ENCODE results near the gene VKORC1L1. TPM values are rescaled to one million over a fixed set of nuclear protein-coding genes. Genes with fewer than 3 reads are reported as not detected.
"Not testable (repeated sequence)": the region's sequence is repeated elsewhere in the genome, so short reads cannot be mapped to it uniquely, and the experiment has no call there.

Gene VKORC1L1
- total RNA-seq, 1 donor from 2014 or later: 28.8 TPM

DNA sequence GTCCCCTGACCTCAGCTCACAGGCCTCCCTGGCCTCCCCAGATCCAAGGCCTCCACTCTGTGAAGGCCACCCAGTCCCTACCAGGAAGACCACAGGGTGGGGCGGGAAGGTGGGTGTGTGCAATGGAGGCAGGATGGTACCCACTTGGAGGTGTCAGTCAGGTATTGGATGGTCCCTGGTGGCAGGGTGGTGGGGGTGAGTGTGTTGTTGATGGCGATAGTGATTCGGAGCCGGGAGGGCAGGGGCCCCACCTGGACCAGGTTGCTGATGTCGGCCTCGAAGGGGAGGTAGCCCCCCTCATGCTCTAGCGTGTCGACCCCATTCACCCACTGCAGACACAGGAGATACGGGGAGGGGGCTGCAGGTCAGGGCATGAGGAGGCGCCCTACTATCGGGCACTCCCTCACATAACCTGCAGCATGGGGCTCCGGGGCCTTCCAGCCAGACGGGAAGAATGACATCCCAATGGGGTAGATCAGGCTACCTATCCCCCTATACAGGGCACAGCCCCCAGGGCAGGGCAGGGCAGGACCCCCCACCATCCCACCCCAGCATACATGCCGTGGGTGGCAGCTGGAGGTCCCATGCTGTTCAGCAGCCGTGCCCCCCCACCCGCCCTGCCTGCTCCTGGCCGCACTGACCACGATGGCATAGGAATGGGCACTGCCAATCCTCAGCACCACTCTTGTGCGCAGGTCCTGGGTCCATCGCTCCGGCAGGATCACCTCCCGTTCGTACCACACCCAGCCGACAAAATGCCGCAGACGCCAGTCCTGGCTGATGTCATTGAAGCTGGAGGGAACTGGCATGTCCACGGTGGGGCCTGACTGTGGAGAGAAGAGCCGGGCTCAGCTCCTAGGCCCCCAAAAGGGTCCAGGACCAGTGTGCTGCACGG lies 107.0 kb downstream of the VKORC1L1 start:
- no peaks in the 10 kb centered on the region for H3K27me3 Mint-ChIP-seq (ENCODE audit: insufficient read depth)
- no peak for DNase-seq (ENCODE audit: low spot score)
- H3K9me3 Mint-ChIP-seq: no peaks in the 10 kb centered on the region
- H3K27ac Mint-ChIP-seq: peak overlapping the region; percentile 90
- H3K4me1 Mint-ChIP-seq (ENCODE audit: low read depth): peaks cover 7% of the 10 kb centered on the region
- intact Hi-C loops (cut with micrococcal nuclease): loop anchor here (5.0 kb wide), 1 partner anchor 762 kb away; the partner anchor contains the start of gene RABGEF1
- H3K4me3 Mint-ChIP-seq: peak overlapping the region; percentile 87
- H3K36me3 Mint-ChIP-seq (ENCODE audit: low read depth): peaks cover 11% of the 10 kb centered on the region

DNA sequence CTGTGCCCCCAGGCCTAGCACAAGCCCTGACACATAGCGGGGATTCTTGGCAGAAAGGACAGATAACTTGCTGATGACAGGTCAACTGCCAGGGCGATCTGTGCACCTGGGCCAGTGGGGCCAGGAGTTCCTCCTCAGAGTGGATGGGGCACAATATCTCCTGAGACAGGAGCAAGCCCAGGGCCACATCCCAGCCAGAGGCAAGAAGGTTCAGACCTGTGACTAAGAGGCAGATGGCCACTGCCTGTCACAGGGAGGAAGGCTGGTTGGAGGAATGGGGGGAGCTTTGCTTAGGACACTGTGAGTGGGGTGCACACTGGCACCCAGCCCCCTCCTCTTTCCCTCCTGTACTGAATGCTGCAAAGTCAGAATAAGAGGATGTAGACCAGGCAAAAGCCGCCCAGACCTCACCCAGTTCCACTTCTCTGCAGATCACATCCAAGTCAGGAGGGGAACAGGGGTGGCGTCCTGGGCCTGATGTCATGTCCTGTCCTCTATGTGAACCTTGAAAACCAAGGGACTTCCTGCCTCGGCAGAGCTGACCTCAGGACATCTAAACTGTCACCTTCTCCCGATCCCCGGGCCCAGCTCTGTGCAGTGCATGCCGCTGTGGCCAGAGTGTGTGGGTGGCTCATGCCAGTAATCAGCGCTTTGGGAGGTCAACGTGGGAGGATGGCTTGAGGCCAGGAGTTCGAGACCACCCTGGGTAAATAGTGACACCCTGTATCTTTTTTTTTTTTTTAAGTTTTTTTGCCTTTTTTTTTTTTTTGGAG lies 107.8 kb downstream of the VKORC1L1 start:
- no peaks in the 10 kb centered on the region for H3K27me3 Mint-ChIP-seq (ENCODE audit: insufficient read depth)
- DNase-seq (ENCODE audit: low spot score): peak; percentile 59
- H3K9me3 Mint-ChIP-seq: no peaks in the 10 kb centered on the region
- H3K4me1 Mint-ChIP-seq (ENCODE audit: low read depth): peaks cover 7% of the 10 kb centered on the region
- peak overlapping the region; percentile 90 for H3K27ac Mint-ChIP-seq
- intact Hi-C loops (cut with micrococcal nuclease): loop anchor here (5.0 kb wide), 1 partner anchor 762 kb away; the partner anchor contains the start of gene RABGEF1
- H3K36me3 Mint-ChIP-seq (ENCODE audit: low read depth): peaks cover 11% of the 10 kb centered on the region
- H3K4me3 Mint-ChIP-seq: peak overlapping the region; percentile 87

DNA sequence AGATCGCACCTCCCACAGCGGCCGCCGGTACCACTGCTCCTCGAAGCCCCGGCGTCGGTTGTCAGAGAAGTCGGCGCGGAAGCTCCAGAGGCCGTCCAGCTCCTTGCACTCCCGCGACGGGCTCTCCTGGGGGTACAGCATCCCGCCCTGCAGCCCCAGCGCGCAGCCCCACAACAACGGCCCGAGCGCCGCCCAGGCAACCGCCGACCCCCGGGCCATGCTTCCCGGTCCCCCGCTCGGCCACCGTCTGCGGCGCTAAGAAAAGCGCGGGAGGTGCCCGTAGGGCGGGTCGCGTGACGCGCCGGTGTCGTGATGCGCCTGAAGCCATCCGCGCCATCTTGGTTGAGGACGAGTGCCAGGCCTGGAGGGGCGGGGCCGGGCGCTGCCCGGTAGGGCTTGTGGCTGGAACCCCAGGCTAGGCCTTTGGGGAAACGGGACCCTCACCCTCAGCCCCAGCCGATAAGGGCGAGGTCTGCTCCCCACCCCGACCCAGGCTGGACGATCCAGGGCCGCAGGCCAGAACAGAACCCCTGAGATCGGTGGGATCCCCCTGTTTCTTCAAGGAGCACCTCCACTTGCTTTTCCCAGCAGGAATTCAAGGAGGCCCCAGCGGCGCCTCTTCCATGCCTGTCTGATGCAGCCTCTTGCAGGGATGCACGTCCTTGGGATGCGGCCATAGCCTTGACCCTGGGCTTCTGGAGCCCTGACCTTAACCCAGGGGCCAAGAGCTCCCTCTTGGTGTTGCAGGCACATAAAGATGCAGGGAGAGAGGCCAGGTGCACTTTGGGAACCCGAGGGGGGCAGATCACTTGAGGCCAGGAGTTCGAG lies 109.3 kb downstream of the VKORC1L1 start, which contains the start of gene GUSB:
GUSB (minus strand) TSS at position 249 of the 828 bp plus-strand sequence; CDS start at position 219, 30 bp downstream.
- Mint-ChIP-seq H3K27ac (peak within 1 kb of the TSS; percentile 90), H3K9me3 (no peaks in the 10 kb centered on the region), H3K4me3 (peak within 1 kb of the TSS; percentile 87), H3K27me3 (ENCODE audit: insufficient read depth) (no peaks in the 10 kb centered on the region), H3K4me1 (ENCODE audit: low read depth) (peaks cover 7% of the 10 kb centered on the region), H3K36me3 (ENCODE audit: low read depth) (peaks cover 5% of the 10 kb centered on the region)
- intact Hi-C loops (cut with micrococcal nuclease): loop anchor here (1.0 to 5.0 kb wide), 7 partner anchors 93 to 1015 kb away; partner anchors contain the start of genes ASL, CRCP, RABGEF1 and TYW1
- DNase-seq (ENCODE audit: low spot score): peak; percentile 88

DNA sequence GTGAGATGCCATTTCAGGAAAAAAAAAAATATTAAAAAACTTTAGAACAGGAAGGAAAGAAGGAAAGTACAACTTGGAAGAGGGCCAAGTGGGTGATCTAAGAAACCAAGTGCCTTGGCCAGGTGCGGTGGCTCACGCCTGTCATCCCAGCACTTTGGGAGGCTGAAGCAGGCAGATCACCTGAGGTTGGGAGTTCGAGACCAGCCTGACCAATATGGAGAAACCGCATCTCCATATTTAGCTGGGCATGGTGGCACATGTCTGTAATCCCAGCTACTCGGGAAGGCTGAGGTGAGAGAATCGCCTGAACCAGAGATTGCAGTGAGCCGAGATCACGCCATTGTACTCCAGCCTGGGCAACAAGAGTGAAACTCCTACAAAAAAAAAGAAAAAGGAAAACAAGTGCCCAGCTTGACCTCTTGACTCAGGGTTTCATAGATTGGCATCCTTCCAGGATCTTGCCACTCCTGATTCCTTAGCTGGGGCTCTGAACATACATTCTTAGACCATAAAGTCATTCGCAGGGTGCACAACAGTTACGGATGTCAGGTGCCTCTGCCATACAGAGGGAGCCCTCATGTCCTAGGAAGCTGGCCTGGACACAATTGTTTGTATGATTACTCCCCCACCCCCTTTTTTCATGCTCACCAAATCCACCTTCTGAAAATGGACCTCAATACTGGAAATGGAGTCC lies 111.2 kb downstream of the VKORC1L1 start:
- intact Hi-C loops (cut with micrococcal nuclease): loop anchor here (2.0 to 5.0 kb wide), 6 partner anchors 111 to 1013 kb away; partner anchors contain the start of genes CRCP, RABGEF1, TYW1 and VKORC1L1
- Mint-ChIP-seq H3K27me3 (ENCODE audit: insufficient read depth) (no peaks in the 10 kb centered on the region), H3K36me3 (ENCODE audit: low read depth) (peaks cover 2% of the 10 kb centered on the region), H3K27ac (no peak overlapping the region), H3K4me1 (ENCODE audit: low read depth) (peaks cover 7% of the 10 kb centered on the region), H3K4me3 (no peak overlapping the region), H3K9me3 (no peaks in the 10 kb centered on the region)
- DNase-seq (ENCODE audit: low spot score): no peak

DNA sequence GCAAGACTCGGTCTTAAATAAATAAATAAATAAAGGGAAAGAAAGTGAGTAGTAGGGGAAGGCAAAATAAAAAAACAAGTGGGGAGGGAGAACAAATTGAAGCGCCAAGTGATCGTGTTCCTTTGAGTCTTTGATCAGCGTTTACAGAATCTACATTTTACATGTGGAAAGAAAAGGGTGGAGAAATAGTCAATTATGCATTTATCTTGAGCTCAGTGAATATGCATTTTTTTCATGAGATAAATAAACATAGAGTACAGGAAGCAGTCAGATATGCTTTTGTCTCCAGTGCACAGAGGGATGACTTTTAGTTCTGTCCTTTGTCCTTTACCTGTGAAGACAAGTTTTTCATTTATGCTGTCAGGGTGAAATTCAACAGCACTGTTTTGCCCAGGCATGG lies 115.2 kb downstream of the VKORC1L1 start:
- H3K36me3 Mint-ChIP-seq (ENCODE audit: low read depth): no peaks in the 10 kb centered on the region
- intact Hi-C loops (cut with micrococcal nuclease): no loop called here
- H3K4me1 Mint-ChIP-seq (ENCODE audit: low read depth): no peaks in the 10 kb centered on the region
- H3K27ac Mint-ChIP-seq: no peak overlapping the region
- no peaks in the 10 kb centered on the region for H3K9me3 Mint-ChIP-seq
- H3K27me3 Mint-ChIP-seq (ENCODE audit: insufficient read depth): no peaks in the 10 kb centered on the region
- H3K4me3 Mint-ChIP-seq: no peak overlapping the region
- DNase-seq (ENCODE audit: low spot score): no peak

DNA sequence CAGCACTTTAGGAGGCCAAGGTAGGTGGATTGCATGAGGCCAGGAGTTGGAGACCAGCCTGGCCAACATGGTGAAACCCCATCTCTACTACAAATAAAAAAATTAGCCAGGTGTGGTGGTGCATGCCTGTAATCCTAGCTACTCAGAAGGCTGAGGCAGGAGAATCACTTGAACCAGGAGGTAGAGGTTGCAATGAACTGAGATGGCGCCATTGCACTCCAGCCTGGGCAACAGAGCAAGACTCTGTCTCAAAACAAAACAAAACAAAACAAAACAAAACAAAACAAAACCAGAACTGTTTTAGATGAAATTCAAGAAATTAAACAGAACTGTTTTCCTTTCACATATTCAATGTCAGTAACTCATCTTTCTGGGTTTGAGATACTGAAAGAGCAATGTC lies 115.6 kb downstream of the VKORC1L1 start:
- H3K36me3 Mint-ChIP-seq (ENCODE audit: low read depth); H3K4me3 Mint-ChIP-seq; H3K27ac Mint-ChIP-seq; H3K9me3 Mint-ChIP-seq; H3K27me3 Mint-ChIP-seq (ENCODE audit: insufficient read depth); intact Hi-C loops (cut with micrococcal nuclease); DNase-seq (ENCODE audit: low spot score); H3K4me1 Mint-ChIP-seq (ENCODE audit: low read depth): not testable (repeated sequence)

DNA sequence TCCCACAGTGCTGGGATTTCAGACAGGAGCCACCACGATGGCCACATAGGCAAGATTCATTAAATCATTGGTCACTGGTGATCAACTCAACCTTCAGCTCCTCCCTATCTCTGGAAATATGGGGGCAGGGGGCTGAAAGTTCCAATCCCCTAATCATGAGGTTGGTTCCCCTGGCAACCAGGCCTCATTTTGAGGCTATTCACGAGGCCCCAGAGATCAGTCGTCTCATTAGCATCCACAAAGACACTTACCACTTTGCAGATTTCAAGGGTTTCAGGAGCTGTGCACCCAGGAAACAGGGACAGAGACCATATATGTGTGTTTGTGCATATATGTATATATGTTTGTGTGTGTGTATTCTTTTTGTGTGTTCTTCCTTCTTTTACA lies 116.8 kb downstream of the VKORC1L1 start:
- no peaks in the 10 kb centered on the region for H3K9me3 Mint-ChIP-seq

DNA sequence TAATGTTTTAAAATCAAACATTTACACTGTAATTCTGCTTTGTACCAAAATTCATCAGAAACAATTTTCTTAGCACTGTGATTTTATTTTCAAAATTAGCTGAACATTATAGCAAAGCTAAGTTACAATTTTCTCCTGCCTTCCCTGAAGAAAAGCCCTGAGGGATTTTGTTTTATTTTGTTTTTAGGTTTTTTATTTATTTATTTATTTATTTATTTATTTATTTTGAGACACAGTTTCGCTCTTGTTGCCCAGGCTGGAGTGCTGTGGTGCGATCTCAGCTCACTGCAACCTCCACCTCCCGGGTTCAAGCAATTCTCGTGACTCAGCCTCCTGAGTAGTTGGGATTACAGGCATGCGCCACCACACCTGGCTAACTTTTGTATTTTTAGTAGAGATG lies 119.0 kb downstream of the VKORC1L1 start:
- H3K4me1 Mint-ChIP-seq (ENCODE audit: low read depth); H3K4me3 Mint-ChIP-seq; H3K27me3 Mint-ChIP-seq (ENCODE audit: insufficient read depth); H3K27ac Mint-ChIP-seq; H3K36me3 Mint-ChIP-seq (ENCODE audit: low read depth); H3K9me3 Mint-ChIP-seq; DNase-seq (ENCODE audit: low spot score); intact Hi-C loops (cut with micrococcal nuclease): not testable (repeated sequence)

More for the DNA sequence above, 116.8 kb downstream of the VKORC1L1 start:
- Mint-ChIP-seq H3K27ac (no peak overlapping the region), H3K4me3 (no peak overlapping the region), H3K27me3 (ENCODE audit: insufficient read depth) (peaks cover 3% of the 10 kb centered on the region), H3K36me3 (ENCODE audit: low read depth) (no peaks in the 10 kb centered on the region), H3K4me1 (ENCODE audit: low read depth) (no peaks in the 10 kb centered on the region)
- intact Hi-C loops (cut with micrococcal nuclease): no loop called here
- DNase-seq (ENCODE audit: low spot score): no peak

DNA sequence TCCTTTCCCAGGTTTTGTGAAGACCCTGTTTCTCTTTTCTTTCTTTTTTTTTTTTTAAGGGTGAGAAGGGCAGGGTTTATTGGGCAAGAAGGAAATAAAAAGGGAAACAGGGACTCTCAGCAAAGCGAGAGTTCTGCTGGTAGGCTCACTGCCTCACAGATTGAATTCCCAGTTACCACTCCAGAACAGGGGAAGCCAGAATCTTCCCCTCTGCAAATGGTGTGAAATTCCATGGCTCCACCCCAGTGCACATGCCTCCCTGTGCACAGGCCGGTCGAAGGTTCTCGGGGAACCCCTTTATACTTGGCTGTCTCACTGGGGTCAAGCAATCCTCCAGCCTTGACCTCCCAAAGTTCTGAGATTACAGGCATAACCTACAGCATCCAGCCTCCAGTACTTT lies 119.7 kb downstream of the VKORC1L1 start:
- H3K9me3 Mint-ChIP-seq: no peaks in the 10 kb centered on the region
- H3K4me1 Mint-ChIP-seq (ENCODE audit: low read depth): no peaks in the 10 kb centered on the region
- DNase-seq (ENCODE audit: low spot score): no peak
- H3K27me3 Mint-ChIP-seq (ENCODE audit: insufficient read depth): peaks cover 4% of the 10 kb centered on the region
- no peak overlapping the region for H3K4me3 Mint-ChIP-seq
- intact Hi-C loops (cut with micrococcal nuclease): no loop called here
- H3K27ac Mint-ChIP-seq: no peak overlapping the region
- no peaks in the 10 kb centered on the region for H3K36me3 Mint-ChIP-seq (ENCODE audit: low read depth)

DNA sequence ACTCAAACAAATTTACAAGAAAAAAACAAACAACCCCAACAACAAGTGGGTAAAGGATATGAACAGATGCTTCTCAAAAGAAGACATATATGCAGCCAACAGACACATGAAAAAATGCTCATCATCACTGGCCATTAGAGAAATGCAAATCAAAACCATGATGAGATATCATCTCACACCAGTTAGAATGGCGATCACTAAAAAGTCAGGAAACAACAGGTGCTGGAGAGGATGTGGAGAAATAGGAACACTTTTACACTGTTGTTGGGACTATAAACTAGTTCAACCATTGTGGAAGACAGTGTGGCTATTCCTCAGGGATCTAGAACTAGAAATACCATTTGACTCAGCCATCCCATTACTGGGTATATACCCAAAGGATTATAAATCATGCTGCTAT lies 122.1 kb downstream of the VKORC1L1 start:
- not testable (repeated sequence) for H3K36me3 Mint-ChIP-seq (ENCODE audit: low read depth); H3K4me1 Mint-ChIP-seq (ENCODE audit: low read depth)

DNA sequence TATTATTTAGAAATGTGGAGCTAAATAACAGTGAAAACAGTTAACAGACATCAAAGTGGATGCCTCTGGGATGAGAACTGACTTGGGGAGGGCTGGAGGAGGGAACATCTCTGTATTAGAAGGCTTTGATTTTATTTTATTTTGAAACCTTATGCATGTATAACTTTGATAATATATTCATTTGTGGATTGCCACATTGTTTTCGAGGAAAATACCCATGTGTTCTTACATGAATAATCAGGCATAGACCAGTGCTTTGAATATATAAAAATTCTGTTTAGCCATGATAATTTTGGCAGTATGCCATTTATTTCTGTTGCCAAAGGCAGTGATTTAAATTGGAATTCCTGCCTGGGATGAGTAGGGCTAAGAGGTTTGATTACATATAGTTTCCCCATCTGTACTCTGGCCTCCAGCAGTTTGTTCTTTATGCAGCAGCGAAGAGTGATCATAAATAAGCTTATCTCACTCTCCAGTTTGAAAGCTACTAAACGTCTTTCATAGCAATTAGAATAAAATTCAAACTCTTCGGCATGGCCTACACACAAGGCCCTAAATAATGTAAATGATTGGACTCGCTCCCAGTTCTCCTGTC lies 128.0 kb downstream of the VKORC1L1 start:
- H3K36me3 Mint-ChIP-seq (ENCODE audit: low read depth); DNase-seq (ENCODE audit: low spot score); H3K27me3 Mint-ChIP-seq (ENCODE audit: insufficient read depth); H3K9me3 Mint-ChIP-seq; H3K4me1 Mint-ChIP-seq (ENCODE audit: low read depth); H3K27ac Mint-ChIP-seq; intact Hi-C loops (cut with micrococcal nuclease); H3K4me3 Mint-ChIP-seq: not testable (repeated sequence)

More for the DNA sequence above, 122.1 kb downstream of the VKORC1L1 start:
- intact Hi-C loops (cut with micrococcal nuclease); H3K27ac Mint-ChIP-seq; H3K27me3 Mint-ChIP-seq (ENCODE audit: insufficient read depth); DNase-seq (ENCODE audit: low spot score); H3K4me3 Mint-ChIP-seq; H3K9me3 Mint-ChIP-seq: not testable (repeated sequence)
